Lung microvascular endothelial cell (primary cell): Measurements from ENCODE around the gene OR2V2. TPM values are rescaled to one million over a fixed set of nuclear protein-coding genes. Genes with fewer than 3 reads are reported as not detected.
A peak's percentile ranks its signal among the peaks of the same experiment; 100 is the strongest.

Source experiments
- DNase-seq, 2 donors: peaks; one replicate each; pipeline versions ENCODE4 v3.0.0 to v3.0.0-alpha.2; 2010; ENCODE audit warnings: low read depth in 2 of 2
- total RNA-seq: library from RNA; depleted of rRNA; stranded (reverse); fragments of >200 nt; gene quantifications from 2 replicates; pipeline ENCODE4 v1.2.1, GENCODE V29; 2014

OR2V2 gene
- total RNA-seq, 1 donor from 2014 or later, result not detected

DNA sequence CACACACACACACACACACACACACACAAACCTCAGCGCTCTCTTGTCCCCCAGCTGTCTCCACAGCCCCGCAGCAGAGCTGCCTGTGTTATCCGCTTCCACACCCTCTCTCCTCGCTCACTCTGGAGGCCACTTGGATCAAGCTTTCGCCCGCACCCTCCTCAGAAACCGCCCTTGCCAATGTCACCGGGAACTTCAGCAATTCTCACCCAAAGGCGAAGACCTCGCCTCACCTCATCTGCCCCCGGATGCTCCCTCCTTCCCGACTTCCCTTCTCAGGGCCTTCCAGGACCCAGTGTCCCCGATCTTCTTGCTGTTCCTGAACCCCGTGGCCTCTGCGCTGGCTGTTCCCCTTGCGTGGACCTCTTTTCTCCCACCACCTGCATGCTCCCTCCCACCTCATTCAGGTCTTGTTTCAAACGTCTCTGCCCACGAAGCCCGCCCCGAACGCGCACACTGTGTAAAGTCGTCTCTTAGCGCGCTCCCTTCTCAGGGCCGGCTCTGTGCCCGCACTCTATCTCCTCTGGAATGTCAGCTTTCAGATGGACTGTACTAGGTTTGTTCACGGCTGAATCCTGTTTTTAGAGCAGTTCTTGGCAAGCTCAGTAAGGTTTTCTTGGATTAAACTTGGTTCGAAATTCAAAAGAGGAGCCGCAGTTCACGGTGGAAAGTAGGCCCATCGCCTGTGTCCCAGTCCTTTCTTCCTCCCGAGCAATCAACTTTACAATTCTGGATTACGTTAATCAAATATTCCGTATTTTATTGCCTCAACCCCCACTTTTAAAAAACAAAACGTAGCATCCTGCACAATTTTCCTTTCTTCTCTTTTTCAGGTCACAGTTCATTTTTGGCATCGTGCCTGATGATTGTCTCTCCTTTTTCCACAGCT lies 58.6 kb downstream of the OR2V2 start:
- no peak for DNase-seq

DNA sequence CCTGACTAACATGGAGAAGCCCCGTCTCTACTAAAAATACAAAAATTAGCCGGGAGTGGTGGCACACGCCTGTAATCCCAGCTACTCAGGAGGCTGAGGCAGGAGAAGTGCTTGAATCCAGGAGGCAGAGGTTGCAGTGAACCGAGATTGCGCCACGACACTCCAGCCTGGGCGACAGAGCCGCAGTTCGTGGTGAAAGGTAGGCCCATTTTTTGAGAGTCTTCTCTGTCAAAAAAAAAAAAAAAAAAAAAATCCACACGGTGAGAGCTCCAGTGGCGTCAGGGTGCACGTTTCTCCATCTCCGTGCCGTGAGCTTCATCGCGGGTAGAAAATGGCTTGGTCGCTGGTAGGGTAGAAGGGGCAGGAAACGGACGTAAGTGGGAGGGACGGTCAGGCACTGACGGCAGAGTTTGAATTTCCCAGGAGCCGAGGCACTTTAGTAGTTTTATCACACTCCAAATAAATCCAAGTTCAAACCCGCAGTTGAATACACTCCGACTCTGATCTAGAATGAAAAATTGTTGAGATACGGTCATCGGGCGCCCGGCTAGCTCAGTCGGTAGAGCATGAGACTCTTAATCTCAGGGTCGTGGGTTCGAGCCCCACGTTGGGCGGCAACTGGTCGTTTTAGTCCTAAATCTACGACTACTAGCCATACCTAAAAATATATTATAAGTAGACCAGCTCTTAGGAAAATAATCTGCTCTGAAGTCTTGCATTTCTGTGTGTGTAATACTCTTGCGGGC lies 60.0 kb downstream of the OR2V2 start:
- peak; percentile 90 to 91 for DNase-seq

DNA sequence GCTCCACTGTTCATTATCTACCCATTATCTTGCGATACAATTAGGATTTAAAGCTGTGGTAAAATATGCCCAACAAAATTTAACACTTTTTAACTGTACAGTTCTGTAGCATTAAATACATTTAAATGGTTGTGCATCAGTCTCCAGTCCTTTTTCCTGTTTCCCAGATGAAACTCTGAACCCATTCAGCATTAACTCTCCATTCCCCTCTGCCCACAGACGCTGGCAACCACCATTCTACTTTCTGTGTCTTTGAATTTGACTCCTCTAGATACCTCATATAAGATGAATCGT lies 60.5 kb downstream of the OR2V2 start:
- no peak for DNase-seq

Other genes with a start within 250 kb of the OR2V2 start
- gene BTNL8, start 248.4 kb upstream of the OR2V2 start, total RNA-seq, result under 0.01 and 0.20 TPM in 2 replicates
- not detected in 2 replicates for gene BTNL3, start 158.7 kb upstream of the OR2V2 start, total RNA-seq
- gene BTNL9, start 107.3 kb upstream of the OR2V2 start, total RNA-seq, result under 0.01 TPM in 2 replicates
- not detected in 2 replicates for gene OR2V1, start 16.4 kb upstream of the OR2V2 start, total RNA-seq
- gene TRIM7, start 57.6 kb downstream of the OR2V2 start, total RNA-seq, result 0.99 and 4.6 TPM in 2 replicates
- 6.1 and 10.3 TPM in 2 replicates for gene TRIM41, start 75.7 kb downstream of the OR2V2 start, total RNA-seq
- gene RACK1, start 96.3 kb downstream of the OR2V2 start, total RNA-seq, result 4,616 and 5,265 TPM in 2 replicates
- 2.8 and 7.3 TPM in 2 replicates for gene TRIM52, start 113.6 kb downstream of the OR2V2 start, total RNA-seq
- gene OR4F3, start 219.7 kb downstream of the OR2V2 start, total RNA-seq, result not detected in 2 replicates